COLO668 (cell line): ENCODE measurements around the gene DGKG.

Experiments used
- DNase-seq: peaks from one replicate; lab custom pipeline; 2025; ENCODE audit not compliant: unreplicated experiment; lab: John Stamatoyannopoulos, UW

DGKG gene

DNA sequence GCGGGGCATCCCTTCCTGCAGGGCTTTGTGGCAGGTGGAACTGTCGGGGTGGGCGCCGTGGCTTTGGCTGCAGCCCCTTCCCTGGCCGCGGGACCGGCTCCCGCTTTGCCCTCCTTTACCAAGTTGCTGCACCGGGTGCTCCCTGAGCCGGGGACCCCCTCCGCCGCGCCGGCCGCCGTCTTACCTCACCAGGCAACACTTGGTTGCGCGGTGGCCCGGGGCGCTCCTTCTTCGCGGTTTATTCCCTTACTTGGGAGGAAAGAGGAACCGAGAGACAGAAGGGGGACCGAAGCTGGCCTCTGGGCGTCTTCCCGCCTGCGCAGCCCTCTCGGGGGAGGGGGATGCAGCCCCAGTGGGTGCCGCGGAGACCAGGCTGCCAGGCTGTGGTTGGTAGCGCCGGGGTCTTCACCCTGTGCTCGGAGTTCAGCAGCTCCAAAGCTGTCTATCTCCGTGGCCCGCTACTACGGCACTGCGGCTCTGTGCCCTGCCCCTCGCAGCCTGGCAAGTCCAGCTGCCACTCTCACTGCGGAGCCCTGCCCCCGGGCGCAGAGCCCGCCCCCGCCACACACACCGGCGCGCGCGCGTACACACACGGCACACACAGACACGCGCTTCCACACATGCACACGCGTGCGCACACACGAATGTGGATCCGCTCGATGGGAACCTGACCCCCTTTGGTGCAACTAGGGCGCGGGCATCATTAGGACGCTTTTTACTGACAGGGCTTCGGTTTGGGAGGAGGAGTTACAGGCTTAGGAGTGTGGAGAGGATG is at the start of gene DGKG:
Gene DGKG (minus strand): TSS at position 473 of the 775 bp plus-strand sequence. CDS start 41,775 bp downstream, outside the sequence.
- peak; percentile 70 for DNase-seq

DNA sequence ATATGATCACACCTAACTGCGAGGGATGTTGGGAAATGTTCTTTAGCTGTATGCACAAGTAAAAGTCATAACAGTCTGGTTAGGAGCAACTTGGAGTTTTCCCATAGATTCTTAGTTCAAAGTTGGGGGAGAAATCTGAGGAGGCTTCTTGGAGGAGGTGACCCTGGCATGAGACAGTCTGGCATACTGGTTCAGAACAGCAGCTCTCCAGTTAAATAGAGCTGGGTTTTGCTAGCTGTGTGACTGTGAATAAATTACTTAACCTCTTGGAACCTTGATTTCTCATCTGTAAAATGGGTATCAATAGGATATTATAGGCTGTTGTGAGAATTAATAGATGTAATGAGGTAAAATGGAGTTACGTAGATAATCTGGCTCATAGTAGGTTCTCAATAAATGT is 49.1 kb upstream of the DGKG start:
- no peak for DNase-seq

- DNase-seq, result no peak
Measured at GRCh38 chr3:186406669-186407635, 44.9 kb upstream of the DGKG start.

DNA sequence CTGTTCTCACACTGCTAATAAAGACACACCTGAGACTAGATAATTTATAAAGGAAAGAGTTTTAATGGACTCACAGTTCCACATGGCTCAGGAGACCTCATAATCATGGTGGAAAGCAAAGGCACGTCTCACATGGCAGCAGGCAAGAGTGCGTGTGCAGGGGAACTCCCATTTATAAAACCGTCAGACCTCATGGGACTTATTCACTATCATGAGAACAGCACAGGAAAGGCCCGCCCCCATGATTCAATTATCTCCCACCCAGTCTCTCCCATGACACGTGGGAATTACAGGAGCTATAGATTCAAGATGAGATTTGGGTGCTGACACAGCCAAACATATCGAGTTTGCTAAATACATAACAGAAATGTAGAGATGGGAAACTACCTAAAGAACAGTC is 39.5 kb upstream of the DGKG start:
- DNase-seq, result no peak

- DNase-seq, result no peak
Measured at GRCh38 chr3:186400662-186401061, 38.6 kb upstream of the DGKG start.

DNA sequence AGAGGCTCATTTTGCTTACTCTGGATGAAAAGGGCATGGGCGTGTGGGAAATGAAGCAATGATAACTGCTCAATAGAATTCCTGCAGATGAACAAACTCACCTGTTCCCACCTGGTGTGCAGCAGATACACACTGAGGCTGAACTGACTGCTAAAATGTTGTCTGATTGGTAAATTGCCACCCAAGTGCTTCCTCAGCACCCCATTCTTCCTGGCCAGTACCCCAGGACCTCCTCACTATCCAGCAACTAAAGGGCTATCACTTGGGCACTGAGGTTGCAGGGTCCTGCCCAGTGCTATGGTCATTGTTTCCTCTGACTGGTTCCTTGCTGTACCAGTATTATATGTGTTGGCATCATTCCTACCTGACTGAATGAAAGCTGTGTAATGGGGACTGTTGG is 38.0 kb upstream of the DGKG start:
- no peak for DNase-seq

DNA sequence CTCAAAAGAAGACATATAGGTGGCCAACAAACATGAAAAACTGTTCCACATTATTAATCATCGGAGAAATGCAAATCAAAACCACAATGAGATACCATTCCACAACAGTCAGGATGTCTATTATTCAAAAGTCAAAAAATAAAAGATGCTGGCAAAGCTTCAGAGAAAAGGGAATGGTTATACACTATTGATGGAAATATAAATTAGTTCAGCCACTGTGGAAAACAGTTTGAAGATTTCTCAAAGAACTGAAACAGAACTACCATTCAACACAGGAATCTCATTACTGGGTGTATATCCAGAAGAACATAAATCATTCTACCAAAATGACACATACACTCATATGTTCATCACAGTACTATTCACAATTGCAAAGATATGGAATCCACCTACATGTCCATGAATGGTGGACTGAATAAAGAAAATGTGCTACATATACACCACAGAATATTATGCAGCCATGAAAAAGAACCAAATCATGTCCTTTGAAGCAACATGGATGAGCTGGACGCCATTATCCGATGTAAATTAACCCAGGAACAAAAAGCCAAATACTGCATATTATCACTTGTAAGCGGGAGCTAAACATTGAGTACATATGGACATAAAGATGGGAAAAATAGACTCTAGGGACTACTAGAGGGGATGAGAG is 32.7 kb upstream of the DGKG start:
- no peak for DNase-seq

DNA sequence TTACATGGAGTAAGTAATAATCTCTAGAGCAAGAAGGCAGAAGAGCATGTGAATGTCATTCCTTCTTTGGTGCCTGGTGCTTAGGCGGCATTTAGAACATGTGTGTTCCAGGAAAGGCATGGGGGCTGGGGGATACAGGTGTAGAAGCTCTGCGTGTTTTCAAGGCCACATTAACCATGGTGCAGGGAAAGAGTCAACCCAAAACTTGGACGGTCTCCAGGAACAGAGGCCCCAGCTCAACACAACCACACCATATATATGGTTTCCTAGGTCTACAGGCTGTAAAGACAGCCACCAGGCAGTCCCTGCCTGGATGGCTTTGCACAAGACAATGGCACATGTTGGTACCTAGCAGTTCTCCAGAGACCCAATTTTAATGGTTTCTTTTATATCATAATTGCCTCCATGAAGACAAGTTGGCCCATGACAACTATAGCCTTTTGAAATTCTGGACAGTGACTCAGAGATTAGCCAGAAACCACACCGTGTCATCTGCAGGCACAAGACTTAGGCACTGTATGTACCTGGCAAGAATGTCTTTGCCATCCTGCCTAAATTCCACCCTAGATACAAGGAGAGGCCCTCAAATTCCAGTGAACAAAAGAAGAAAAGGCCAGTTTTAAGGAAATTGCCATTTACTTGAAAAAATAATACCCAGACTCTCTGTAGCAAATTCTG is 25.0 kb upstream of the DGKG start:
- no peak for DNase-seq

- no peak for DNase-seq
Measured at GRCh38 chr3:186385856-186386602, 24.0 kb upstream of the DGKG start.

GRCh38 chr3:186383026-186383993 is 21.3 kb upstream of the DGKG start:
- no peak for DNase-seq

- peak; percentile 1 for DNase-seq
Measured at GRCh38 chr3:186382217-186382885, 20.3 kb upstream of the DGKG start.

GRCh38 chr3:186381424-186382216 is 19.6 kb upstream of the DGKG start:
- peak; percentile 20 for DNase-seq

- no peak for DNase-seq
Measured at GRCh38 chr3:186380622-186381380, 18.8 kb upstream of the DGKG start.

GRCh38 chr3:186375443-186375842 is 13.4 kb upstream of the DGKG start:
- no peak for DNase-seq

DNA sequence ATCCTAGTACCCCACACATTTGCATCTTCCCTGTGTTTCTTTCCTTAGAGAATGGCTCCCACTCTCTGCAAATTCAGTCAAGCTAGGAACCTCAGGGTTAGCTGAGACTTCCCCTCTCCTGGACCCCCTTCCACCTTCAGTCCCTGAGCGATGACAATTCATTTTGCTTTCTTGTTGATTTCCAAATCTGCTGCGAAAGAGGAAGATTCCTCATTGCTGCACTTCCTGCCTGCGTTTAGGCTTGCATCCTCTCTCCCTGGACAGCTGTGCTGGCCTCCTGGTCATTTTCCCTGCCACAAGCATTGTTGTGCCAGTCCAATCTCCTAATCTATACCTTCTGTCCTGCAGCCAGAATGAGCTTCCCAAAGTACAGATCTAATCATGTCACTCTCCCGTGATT is 12.3 kb upstream of the DGKG start:
- DNase-seq, result no peak

DNA sequence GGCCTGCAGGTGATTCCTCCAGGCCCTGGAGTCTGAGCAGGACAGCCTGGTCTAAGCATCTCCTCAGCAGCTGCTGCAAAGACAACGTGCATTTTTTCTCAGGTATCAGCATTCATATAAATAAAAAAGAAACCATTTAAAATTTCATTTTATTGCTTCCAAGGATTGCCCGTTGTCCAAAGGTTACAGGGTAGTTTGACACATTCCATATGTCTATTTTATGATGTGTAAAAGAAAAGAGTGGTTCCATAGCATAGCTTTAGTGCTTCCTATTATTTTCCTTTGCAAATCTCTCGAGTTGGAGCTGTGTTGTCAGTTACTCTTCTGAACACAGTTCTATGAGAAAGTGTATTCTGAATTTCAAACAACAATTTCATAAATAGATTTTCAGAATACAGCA is 7.2 kb upstream of the DGKG start:
- no peak for DNase-seq

DNA sequence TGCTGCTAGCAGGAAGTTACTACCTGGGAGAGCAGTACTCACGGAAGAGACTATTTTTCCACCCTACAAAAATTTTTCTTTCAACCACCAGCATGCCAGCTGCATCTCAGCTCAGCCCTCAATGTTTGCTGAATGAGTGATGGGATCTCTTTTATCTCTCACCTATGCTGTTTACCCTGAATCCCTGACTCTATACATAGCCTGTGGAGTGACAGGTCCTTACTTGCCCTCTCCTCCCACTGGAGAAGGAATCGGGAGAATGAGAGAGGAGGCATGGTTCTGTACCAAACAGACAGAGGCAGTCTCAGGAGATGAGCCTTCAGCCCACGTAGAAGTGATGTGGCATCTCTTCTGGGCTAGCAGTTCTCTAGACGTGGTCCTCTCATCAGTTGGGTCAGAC is 6.7 kb upstream of the DGKG start:
- peak; percentile 8 for DNase-seq
